GM10847 (cell line): ENCODE measurements around the gene FBXO36.

Experiments used
- POLR2A ChIP-seq: IDR thresholded peaks from 2 replicates; pipeline ENCODE4 v1.6.1; 2011; ENCODE audit not compliant: insufficient read length; ENCODE audit errors: extremely low read depth

Gene FBXO36, protein sequence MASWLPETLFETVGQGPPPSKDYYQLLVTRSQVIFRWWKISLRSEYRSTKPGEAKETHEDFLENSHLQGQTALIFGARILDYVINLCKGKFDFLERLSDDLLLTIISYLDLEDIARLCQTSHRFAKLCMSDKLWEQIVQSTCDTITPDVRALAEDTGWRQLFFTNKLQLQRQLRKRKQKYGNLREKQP

DNA sequence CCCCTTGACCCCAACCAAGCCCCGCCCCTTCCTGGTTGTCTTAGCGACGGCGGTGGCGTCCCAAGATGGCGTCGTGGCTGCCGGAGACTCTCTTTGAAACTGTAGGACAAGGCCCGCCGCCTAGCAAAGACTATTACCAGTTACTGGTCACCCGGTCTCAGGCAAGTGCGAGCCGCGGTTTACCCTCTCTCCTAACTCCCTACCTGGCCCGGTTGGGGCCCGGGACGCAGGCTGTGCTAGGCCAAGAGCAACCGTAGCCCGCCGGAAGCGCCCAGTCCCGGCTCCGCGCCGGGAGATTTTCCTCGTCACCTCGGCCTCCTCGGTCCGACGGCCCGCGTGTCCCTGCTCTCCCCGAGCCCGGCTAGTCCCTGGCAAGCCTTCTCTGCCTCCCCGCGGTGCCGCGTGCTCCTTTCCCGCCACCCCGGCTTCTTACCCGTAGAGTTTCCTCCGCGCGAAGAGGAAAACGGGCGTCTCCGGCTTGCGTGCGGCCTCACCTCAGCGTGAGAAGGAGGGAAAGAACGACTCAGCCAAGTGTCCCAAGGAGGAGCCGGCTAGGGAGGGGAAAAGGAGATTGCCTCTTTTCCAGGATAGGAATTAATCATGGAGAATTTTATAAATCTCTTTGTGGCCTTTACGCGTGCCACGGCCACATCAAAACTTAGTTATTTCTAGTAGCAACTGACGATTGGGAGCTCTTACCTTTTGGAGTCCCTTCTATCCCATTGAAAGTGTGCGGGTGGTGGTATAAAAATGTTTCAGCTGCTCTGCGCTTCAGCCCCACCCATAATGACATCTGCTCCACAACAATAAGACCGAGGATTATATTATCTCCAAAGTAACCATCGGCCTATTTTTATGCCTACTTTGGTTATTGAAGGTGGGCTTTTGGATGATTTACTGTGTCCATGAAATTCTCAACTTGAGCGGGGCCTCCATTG, at the start of gene FBXO36:
FBXO36 (plus strand) TSS at position 55 of the 938 bp plus-strand sequence; CDS start at position 66, 11 bp downstream.
- no peak for TF ChIP-seq POLR2A

DNA sequence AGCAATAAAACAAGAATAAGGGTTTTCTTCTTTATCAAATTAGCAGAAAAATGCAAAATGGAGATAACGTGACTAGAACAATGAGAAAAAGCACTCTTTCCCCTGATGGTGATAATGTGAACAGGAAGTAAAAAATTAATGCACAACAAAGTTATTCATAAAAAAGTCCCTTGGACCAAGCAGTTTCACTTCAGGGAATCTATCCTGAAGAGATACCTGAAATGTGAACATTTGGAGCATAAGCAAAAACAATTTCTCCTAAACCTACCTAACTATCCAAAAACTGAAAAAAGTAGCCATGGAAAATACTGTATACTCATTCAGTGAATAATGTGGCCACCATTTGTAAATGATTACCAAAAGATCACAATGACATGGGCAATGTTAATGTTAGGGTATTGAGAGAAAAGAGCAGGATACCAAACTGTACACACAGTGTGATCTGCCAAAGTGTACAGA, 49.2 kb upstream of the FBXO36 start:
- TF ChIP-seq POLR2A: no peak

DNA sequence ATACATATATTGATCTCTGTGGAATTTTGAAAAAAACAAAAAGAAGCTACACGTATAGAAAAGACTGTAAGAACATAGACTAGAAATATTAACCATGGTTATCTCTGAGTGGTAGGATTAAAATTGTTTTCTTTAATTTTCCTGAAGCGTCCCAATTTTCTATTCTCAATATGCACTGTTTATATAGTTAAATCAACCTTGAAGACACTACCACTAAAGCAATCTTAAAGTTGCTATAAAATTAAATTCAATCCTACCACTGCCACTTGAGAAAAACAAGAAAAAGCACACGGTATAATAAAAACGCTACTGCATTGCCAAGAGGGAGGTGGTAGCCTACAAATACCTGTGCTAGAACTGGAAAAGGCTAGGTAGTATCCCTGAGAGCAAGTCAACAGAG, 47.7 kb upstream of the FBXO36 start:
- no peak for TF ChIP-seq POLR2A

DNA sequence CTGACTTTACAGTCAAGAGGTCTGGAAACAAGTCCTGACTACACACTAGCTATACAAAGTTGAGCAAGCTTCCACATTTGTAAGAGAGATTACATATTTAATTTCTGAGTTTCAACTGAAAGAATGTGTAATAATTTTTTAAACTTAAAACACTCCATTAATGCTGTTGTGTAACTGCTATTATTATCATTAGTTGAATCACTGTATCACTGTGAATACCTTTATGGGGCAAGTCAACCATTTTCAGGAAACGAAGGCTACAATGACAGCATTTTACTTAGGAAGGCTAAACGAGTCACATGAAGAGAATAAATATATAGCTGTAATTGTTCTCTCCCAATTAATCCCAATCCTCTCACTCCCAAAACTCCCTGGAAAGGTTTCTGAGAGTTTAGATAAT, 46.8 kb upstream of the FBXO36 start:
- TF ChIP-seq POLR2A: no peak

DNA sequence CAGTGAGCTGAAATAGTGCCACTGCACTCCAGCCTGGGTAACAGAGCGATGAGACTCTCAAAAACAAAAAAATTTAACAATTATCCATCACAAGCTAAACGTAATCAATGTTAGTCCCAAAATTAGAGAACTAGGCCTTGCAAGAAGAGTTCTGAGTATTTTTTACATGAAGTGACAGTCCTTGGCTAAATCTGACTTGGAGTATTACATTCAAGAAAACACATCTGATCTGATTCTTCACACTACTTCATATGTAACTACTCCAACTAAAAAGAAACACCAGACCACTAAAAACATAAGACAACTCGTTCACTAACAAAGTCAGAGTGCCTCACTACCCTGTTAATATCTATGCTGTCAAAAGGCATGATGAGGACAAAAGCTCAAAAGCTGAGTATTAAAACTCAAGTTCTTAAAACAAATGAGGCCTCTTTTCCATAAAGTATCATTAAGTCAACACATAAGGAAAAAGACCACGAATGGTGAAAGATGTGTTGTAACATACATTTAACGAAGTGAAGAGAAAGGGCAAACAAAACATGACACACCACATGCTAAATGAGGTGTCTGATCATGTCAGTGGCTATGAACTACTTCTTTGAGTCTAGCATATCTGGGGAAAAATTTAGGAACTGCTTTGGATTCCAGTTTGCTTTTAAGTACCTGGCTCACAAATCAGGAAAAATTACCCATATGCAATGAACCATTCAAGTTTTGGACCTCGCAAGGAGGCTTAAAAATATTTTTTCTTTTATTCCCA, 42.9 kb upstream of the FBXO36 start:
- no peak for TF ChIP-seq POLR2A

DNA sequence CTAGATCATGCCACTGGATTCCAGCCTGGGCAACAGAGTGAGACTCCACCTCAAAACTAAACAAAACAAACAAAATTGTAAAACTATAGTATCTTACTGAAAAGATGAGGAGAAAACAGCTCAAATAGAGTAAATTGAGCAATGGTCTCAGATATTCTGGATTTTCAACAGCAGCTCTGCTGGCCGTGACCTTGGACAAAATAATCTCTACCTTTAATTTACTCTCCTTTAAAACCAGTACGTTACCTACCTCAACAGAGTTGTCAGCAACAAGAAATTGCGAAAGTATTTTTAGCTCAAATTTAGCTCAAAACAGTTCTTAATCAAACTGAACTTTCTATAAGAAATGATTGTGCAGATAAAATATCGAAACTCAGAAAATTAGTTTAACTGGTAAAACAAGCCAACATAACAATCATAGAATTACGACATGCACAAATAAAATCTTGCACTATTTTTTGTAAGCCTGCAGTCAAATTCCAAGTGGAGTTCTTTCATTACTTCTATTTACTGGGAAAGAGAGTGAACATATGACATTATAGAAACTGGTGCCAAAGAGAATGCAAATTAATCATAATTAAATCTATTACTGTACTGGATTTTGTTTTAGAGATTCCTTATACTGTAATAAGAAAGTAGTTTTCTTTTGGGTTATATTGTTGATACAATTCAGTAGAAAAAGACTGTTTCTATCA, 41.3 kb upstream of the FBXO36 start:
- TF ChIP-seq POLR2A: no peak

DNA sequence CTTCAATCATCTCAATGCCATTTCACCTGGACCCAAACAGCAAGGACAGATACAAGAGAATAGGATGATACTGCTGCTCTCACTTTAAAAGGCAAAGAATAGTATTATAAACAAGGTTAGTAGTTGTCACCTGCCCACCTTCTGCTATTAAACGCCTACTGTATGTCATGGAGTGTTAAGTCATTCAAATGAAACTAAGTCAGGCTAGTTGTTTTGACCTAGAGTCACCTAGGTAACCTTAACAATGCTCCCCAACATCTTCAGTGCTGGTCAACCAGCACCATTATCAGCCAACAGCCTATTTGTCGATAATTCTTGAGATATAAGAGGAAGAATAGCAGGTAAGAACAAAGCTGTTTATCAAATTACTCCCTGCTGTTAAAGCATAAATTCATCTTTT, 39.7 kb upstream of the FBXO36 start:
- no peak for TF ChIP-seq POLR2A

DNA sequence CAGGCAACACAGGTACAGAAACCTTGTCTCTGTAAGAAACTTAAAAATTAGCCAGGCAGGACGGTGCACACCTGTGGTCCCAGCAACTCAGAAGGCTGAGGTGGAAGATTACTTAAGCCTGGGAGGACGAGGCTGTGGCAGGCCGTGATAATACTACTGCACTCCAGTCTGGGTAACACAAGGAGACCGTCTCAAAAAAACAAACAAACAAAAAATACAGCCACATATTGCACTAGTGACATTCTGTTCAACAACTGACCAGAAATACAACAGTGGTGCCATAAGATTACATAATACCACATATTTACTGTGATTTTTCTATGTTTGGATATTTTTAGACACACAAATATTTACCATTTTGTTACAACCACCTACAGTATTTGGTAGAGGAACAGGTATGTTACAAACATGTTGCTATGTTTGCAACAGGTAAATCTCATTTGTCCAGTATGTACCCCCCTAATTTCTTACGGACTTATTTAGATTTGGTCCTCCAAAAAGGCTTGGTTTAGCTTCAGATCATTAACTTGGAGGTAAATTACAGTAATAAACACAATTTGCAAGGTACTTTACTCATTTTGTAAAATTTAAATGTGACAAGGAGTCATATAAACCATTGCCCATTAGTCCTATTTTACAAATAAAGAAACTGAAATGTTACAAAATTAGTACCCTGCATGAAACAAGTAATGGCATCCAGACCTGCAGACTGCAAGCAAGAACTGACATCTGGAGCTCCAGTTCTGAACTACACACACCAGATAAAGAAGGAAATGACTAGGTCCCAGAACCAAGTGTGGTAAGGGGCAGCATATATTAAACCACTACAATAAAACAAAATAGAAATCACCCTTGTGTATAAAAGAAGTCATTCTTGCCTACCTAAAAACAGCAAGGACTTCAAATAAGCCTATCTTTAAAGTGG, 37.3 kb upstream of the FBXO36 start:
- no peak for TF ChIP-seq POLR2A

DNA sequence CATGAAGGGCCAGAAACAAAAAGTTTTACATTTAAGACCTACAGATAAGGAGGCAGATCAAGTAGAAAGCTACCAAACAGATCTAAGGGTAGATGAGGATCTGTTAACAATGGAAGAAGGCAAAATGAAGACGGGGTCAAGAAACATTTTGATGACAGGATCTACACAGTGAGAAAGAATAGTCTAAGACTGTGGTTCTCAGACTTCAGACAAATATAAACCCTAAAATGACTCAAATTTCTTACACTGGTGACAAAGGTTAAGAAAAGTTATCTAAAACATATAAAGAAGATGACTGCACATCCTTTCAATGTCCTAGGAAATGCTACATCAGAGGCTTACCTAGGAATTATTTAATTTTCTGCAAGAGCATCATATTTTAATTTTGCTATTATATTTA, 34.9 kb upstream of the FBXO36 start:
- no peak for TF ChIP-seq POLR2A

DNA sequence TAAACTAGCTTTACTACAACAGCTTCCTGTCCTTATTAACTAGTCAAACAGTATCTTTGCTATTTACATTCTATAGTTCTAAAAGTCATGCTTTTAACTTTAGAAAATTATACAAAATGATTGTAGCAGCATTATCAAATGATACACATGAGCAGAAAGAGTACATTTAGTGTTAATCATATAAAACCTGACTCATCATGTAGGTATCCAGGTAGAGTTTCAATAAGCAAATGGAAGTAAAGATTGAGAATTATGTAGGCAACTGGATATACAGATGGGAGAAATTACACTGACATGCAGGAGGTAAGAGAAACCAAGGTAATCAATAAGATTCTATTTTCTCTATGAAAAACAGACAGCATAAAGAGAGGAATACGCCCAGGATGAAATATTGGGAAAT, 34.3 kb upstream of the FBXO36 start:
- no peak for TF ChIP-seq POLR2A

DNA sequence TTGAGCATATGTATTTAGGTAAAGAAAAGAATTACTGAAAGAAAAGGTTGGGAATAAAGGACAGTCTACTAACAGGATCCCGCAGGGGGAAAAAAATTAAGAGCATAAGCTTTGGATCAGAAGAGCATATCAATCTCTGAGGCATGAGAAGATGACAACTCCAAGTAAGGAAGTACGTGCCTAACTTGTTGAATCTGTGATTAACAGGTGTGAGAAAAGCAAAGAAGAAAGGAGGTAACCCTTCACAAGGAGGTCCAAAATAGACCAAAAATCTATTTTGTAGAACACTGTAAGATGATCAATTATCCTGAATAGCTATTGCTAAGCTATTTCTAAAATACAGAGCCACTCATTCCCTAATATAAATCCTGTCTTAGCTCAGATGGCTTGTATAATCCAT, 33.3 kb upstream of the FBXO36 start:
- TF ChIP-seq POLR2A: no peak

DNA sequence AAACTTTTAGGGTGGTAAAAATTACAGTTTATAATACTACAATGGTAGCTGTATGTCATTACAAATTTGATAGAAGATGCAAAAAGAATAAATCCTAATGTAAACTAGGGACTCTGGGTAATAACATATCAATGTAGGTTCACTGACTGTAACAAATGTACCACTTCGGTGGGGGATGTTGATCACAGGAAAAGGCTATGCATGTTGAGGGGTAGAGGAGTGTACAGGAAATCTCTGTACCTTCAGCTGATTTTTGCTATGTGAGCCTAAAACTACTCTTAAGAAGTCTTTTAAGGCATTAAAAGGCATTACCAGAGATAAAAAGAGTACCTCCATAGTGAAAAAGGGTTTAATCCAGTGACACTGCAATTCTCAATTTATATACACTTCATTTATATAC, 25.4 kb upstream of the FBXO36 start:
- TF ChIP-seq POLR2A: no peak

DNA sequence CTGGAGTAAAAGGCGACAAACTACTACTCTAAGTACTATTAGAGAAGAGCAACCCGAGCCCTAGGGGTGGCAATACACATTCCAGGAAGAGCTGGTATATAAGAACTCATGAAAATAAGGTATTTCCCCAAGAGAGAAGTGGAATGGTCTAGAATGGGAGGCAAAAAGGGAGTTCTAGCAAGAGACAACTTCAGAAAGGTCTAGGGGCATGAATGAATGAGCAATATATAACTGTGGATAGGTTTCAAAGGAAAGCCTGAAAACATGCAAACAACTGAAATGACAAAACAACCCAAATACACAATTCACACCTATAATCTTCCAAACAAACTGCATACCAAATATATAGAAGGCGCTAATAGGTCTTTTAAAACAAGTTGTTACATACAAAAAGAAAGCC, 22.7 kb upstream of the FBXO36 start:
- no peak for TF ChIP-seq POLR2A

DNA sequence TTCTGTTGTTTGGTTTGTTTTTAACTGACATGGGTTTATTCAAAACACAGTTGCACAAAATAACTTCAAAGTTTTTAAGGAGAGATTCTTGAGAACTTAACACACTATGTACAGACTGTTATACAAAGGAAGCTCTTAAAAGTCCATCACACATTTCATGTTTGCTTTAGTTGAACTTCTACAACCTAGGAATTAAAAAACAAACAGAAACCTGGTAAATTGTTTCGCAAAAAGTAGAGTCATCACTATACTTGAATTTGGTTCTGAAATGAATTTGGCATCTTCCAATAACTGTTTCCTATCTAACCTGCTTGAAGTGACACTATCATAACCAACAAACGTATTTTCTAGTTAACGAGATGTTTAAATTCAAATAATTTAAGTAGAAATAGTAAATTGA, 22.3 kb upstream of the FBXO36 start:
- TF ChIP-seq POLR2A: no peak
